NOMO-1 treated with dmso at 0.1 percent for 144 hours (cell line): ENCODE results near the gene ZDHHC18.
"Not testable (repeated sequence)": the region's sequence is repeated elsewhere in the genome, so short reads cannot be mapped to it uniquely, and the experiment has no call there.

Source experiments
- DNase-seq: peaks from one replicate; lab custom pipeline; 2025; ENCODE audit not compliant: unreplicated experiment; lab: John Stamatoyannopoulos, UW

Gene ZDHHC18

DNA sequence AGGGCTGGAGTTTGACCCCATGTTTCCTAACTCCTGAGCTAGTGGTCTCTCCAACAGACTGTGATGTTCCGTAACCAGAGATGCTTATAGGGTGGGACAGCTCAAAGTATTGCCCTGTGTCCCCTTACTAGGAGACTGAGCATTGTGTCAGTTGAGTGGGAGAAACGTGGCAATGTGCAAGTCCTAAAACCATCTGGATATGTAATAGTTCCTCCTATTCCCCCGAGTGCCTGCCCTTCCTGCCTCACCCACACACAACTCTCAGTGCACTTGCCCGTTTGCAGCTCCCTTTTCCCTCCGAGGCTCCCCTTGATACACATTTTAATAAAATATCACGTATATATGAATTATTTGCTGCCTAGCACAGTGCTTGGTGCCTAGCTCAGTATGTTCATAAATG, 35.3 kb upstream of the ZDHHC18 start:
- DNase-seq, result no peak

DNA sequence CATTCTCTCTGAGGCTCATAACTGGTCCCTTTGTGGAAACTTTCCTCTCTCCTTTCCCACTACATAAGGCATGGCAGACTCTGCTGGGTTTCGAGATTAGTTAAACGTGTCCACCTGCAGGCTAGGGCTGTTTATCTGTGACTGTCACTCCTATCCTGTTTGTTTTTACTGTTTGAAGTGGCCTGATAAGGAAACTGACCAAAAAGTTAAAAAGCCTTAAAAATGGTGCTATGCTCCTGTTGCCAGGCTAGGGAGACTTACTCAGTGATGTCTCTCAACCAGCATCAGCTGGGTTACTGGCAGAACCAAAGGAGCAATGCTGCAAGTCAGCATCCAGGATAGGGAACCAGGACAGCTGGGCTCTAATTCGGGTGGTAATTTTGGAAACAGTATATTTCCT, 34.9 kb upstream of the ZDHHC18 start:
- no peak for DNase-seq

DNA sequence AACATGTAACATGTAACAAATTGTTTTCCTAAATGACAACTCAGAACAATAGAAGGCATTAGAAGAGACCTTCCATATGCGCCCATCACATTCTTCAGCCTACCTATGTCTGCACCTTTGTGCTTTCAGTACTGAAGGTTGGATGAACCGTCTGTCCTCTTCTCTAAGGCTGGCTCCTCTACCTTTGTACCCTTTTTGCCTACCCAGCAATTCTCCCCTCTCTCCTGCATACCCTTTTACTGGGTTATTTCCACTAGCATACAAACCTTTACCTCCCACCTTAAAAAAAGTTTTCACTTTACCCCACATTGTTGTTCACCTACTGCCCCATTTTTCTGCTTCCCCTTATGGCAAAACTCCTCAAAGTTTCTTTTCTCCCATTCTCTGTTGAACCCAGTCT, 33.6 kb upstream of the ZDHHC18 start:
- no peak for DNase-seq

GRCh38 chr1:26794391-26794790, 32.1 kb upstream of the ZDHHC18 start:
- no peak for DNase-seq

DNA sequence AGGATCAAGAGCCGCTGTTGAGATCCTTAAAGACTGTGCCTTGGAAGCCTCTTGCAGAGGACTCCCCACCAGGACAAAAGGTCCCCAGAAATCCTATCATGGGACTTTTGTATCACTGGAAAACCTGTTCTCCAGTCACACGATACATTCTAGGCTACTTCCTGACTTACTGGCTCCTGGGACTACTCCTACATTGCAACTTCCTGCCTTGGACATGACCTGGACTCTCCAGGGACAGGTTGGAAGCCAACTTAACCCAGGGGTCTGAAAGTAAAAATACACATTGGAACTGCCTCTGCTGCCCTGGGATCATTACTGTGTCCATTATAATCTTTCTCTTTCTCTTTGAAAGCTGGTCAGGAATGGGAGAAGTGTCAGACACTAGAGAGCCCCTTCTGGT, 28.9 kb upstream of the ZDHHC18 start:
- DNase-seq, result no peak

DNA sequence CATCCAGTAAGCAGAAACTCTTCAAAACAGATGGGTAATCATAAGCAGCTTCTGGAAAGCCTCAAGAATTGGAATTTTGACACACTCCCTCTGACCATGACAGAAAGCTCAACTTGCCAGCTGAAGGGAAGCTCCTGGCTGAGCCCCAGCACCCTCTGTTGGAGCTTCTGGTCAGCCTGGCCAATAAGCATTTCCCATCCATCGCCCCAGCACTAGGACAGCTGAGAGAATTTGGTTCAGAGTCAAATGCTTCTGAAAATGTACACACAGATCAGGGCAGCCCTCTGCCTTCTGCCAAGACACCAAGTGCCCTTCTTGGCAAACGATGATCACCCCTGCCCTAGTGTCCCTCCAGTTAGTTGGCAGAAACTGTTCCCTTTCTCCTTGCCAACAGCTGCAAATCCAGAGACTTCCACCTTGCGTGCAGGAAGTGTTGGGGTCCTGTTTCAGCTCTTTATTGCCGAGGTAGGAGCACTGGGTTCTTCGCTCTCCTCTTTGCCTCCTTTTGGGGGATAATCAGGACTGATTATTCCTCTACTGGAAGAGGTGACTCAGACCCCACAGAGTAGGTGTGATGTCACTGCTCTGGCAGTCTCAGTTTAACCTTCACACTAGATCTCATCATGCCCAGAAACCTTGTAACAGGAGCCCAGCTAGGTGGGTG, 26.9 kb upstream of the ZDHHC18 start:
- no peak for DNase-seq

- DNase-seq, result not testable (repeated sequence)
Measured at GRCh38 chr1:26803932-26804331, 22.6 kb upstream of the ZDHHC18 start.

DNA sequence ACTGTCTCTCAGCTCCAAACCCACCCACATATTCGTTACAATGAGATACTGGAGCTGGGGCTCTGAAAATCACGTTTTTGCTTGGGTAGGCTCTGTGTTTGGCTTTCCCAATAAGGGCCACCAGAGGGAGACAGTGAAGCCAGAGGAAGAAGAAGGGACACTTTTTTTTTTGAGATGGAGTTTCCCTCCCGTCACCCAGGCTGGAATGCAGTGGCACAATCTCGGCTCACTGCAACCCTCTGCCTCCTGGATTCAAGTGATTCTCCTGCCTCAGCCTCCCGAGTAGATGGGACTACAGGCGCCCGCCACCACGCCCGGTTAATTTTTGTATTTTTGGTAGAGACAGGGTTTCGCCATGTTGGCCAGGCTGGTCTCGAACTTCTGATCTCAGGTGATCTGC, 16.4 kb upstream of the ZDHHC18 start:
- DNase-seq, result peak; percentile 54

GRCh38 chr1:26811057-26811456, 15.4 kb upstream of the ZDHHC18 start:
- DNase-seq, result no peak

DNA sequence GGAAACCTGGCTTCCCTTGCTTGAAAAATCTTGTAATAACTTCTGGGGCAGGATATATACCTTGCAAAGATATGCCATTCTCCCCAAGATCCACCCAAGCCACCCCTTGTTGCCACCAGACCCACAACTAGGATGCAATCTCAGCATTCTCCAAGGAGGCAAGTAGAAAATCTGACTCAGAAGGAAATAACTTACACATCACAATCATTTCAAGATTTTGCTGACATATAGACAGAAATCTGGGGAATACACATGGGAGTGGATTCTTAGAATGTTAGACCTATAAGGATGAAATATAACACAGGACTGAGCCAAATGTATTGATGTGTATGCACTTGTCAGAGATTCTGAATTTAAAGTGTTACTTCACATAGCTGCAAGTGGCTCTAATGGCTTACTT, 14.8 kb upstream of the ZDHHC18 start:
- DNase-seq, result no peak

- DNase-seq, result no peak
Measured at GRCh38 chr1:26814377-26814776, 12.1 kb upstream of the ZDHHC18 start.

- DNase-seq, result no peak
Measured at GRCh38 chr1:26814893-26815292, 11.6 kb upstream of the ZDHHC18 start.

- DNase-seq, result peak; percentile 90
Measured at GRCh38 chr1:26820784-26821269, 5.7 kb upstream of the ZDHHC18 start.

- no peak for DNase-seq
Measured at GRCh38 chr1:26822737-26823395, 3.6 kb upstream of the ZDHHC18 start.

DNA sequence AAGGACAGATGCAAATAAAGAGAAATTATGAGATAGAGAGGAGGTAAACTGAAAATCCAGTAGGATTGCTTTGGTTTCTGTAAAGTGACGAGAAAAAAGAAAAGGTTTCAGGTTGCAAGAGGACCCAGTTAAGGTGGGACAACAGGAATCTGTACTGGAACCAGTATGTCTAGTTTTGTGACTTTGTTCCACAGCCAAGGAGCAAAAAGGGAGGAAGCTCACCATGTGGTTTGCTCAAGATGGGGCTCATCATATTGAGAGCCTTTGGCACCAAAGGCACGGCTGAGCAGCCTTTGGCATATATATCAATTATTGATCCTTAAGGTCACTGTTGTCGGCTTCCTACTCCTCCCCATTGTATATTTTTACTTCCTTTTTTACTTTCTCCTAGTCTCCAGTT, 1.8 kb upstream of the ZDHHC18 start:
- no peak for DNase-seq

GRCh38 chr1:26827106-26827604, 667 bp downstream of the ZDHHC18 start:
- DNase-seq, result no peak

DNA sequence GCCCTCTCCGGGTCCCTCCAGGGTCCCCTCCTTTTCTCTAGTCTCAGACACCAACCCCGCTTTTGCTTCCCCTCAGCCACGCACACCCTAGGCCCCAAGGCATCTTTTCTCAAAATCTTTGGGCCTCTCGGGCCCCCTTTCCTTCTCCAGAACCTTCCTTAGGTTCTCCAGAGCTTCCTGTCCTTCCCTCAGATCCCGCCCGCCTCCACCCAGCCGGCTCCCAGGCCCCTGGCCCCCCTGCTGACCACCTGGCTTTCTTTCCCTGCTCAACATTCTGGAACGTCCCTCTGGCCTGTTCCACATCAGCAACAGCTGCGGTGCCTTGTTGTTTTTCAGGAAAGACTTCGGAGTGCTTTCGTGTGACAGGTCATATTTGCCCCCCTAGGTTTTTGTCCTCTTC, 1.2 kb downstream of the ZDHHC18 start:
- no peak for DNase-seq

- peak; percentile 61 for DNase-seq
Measured at GRCh38 chr1:26828411-26828991, 2.0 kb downstream of the ZDHHC18 start.

DNA sequence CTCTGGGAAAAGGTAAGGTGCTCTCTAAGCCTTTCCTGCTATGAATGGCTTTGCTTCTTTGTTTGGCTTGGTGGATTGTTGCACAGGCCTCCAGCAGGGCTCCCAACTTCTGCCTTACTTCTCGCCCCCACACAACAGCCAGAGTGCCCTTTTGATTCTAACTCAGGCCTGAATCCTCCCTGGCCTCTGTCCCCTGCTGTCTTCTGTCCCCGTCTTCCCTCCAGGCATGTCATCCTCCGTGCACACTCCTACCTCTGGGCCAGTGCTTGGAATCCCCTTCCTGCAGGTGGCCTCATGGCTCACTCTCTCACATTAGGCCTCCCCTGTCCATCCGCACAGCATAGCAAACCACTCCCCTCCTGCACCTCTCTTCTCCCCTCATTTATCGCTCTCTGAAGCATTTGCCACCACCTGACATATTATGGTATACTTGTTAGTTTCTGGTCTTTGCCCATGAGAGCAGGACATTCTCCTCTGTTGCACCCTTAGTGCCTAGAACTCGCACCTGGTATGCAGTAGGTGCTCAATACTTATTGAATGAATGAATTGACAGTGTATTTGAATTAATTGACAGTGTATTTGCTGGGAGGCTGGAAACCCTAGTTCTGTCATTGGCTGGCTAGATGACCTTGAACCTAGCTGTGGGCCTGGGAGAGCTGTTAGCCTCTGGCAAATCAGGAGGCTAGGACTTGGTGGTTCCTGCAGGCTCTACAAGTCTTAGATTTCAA, 2.9 kb downstream of the ZDHHC18 start:
- no peak for DNase-seq

GRCh38 chr1:26831059-26831458, 4.6 kb downstream of the ZDHHC18 start:
- DNase-seq, result no peak

DNA sequence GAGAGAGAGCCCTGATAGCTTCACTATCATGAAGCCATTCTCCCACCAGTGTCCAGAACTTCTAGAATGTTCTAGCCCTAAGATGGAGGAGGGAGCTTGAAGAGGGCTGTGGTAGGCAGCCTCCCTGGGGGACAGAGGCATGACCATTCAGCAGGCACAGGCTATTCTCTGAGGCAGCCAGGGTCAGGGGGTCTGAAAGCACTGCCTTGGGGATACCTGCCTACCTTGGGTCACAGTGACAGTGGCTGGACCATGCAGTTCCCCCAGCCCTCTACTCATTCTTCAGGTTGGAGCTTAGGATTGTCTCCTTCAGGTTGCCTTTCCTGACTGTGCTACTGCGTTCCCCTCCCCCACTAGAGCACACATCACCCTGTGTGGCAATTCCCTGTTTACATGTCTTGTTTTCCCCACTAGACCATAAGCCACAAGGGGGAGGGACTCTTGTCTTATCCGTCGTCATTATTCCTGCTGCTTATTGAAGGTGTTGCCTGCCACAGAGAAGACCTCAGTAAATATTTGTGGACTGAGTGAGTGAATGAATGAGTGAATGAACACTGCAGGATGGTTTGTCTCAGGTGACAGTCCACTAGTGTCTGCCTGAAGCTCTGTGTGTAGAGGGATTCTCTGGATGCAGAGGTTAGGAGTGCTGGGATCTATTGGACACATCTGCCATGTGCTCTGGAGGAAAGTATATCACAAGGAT, 5.2 kb downstream of the ZDHHC18 start:
- DNase-seq, result no peak
